Measurements from ENCODE around the gene POLD3. TPM values are rescaled to one million over a fixed set of nuclear protein-coding genes. Genes with fewer than 3 reads are reported as not detected.

The POLD3 gene
- total RNA-seq, 1 experiment from 2014 or later, result 28.4 TPM

DNA sequence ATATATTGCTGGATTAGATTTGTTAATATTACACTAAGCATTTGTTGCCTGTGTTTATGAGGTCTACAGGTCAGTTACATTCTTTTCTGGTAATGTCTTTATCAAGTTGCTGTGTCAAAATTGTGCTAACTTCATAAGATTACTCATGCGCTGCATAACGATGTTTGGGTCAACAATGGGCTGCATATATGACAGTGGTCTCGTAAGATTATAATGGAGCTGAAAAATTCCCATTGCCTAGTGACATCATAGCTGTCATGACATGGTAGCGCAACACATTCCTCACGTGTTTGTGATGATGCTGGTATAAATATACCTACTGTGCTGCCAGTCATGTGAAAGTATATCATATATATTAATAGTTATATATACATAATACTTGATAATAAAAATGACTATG, 34.2 kb downstream of the POLD3 start:
- no peaks in the 10 kb centered on the region for H3K9me3 ChIP-seq (ENCODE audit: low read length)
- ChIA-PET CTCF (interaction anchor here (0.6 kb wide), 1 partner anchor 16 kb away, joined by 3 read pairs; no protein-coding TSS in a partner anchor), POLR2A (ENCODE audit: unreplicated experiment) (no interaction called here)
- H3K79me2 ChIP-seq (ENCODE audit: low read length), result no peaks in the 10 kb centered on the region
- ATAC-seq (no peak), DNase-seq (no peak)
- H3K27ac ChIP-seq (ENCODE audit: low read length), result no peak overlapping the region
- H4K20me1 ChIP-seq (ENCODE audit: low read length), result no peaks in the 10 kb centered on the region
- no peaks in the 10 kb centered on the region for H3K4me1 ChIP-seq (ENCODE audit: insufficient read depth, low read length)
- no peaks in the 10 kb centered on the region for H3K9me2 ChIP-seq (replicated peaks; ENCODE audit: low read length)
- no peak overlapping the region for H3K4me3 ChIP-seq (ENCODE audit: low read length)
- no TSS peak for BruUV-seq (replicated peaks)
- H2AFZ ChIP-seq (ENCODE audit: low read length), result no peak overlapping the region
- H3K27me3 ChIP-seq (ENCODE audit: low read length), result no peaks in the 10 kb centered on the region
- intact Hi-C loops (cut with micrococcal nuclease), result no loop called here
- H3K4me2 ChIP-seq (ENCODE audit: low read length), result no peak overlapping the region
- H3K9ac ChIP-seq (ENCODE audit: low read length), result no peak overlapping the region
- H3F3A ChIP-seq (ENCODE audit: low read length, unreplicated experiment), result no peaks in the 10 kb centered on the region
- no peak for TF ChIP-seq EZH2 (IDR thresholded peaks at IDR 0.05; ENCODE audit: low read length, unreplicated experiment)
- no peak for TF ChIP-seq CTCF (conservative IDR thresholded peaks at IDR 0.05; ENCODE audit: low read depth, low read length)
- no peak for TF ChIP-seq EZH2phosphoT487 (IDR thresholded peaks at IDR 0.05; ENCODE audit: borderline replicate concordance, low read length)
- H3K36me3 ChIP-seq (ENCODE audit: low read depth, low read length), result peaks cover 28% of the 10 kb centered on the region

GRCh38 chr11:74627381-74627780, 35.0 kb downstream of the POLD3 start:
- Histone ChIP-seq H3K9ac (ENCODE audit: low read length) (no peak overlapping the region), H3K27me3 (ENCODE audit: low read length) (no peaks in the 10 kb centered on the region), H4K20me1 (ENCODE audit: low read length) (no peaks in the 10 kb centered on the region), H3K4me2 (ENCODE audit: low read length) (no peak overlapping the region), H3K36me3 (ENCODE audit: low read depth, low read length) (peaks cover 28% of the 10 kb centered on the region), H3K4me1 (ENCODE audit: insufficient read depth, low read length) (no peaks in the 10 kb centered on the region), H2AFZ (ENCODE audit: low read length) (no peak overlapping the region), H3F3A (ENCODE audit: low read length, unreplicated experiment) (no peaks in the 10 kb centered on the region), H3K27ac (ENCODE audit: low read length) (no peak overlapping the region), H3K4me3 (ENCODE audit: low read length) (no peak overlapping the region), H3K9me3 (ENCODE audit: low read length) (no peaks in the 10 kb centered on the region), H3K9me2 (replicated peaks; ENCODE audit: low read length) (no peaks in the 10 kb centered on the region), H3K79me2 (ENCODE audit: low read length) (no peaks in the 10 kb centered on the region)
- no peak for DNase-seq
- intact Hi-C loops (cut with micrococcal nuclease), result no loop called here
- ChIA-PET CTCF (interaction anchor here (0.6 kb wide), 1 partner anchor 17 kb away, joined by 3 read pairs; no protein-coding TSS in a partner anchor), POLR2A (ENCODE audit: unreplicated experiment) (no interaction called here)
- BruUV-seq (replicated peaks), result no TSS peak
- TF ChIP-seq EZH2phosphoT487 (IDR thresholded peaks at IDR 0.05; ENCODE audit: borderline replicate concordance, low read length) (no peak), CTCF (conservative IDR thresholded peaks at IDR 0.05; ENCODE audit: low read depth, low read length) (no peak), EZH2 (IDR thresholded peaks at IDR 0.05; ENCODE audit: low read length, unreplicated experiment) (no peak)
- ATAC-seq, result no peak

GRCh38 chr11:74630043-74630442, 37.7 kb downstream of the POLD3 start:
- no peaks in the 10 kb centered on the region for H3K79me2 ChIP-seq (ENCODE audit: low read length)
- H3K9me2 ChIP-seq (replicated peaks; ENCODE audit: low read length), result no peaks in the 10 kb centered on the region
- no peak overlapping the region for H3K4me2 ChIP-seq (ENCODE audit: low read length)
- CTCF ChIA-PET, result interaction anchor here (0.6 kb wide), 1 partner anchor 73 kb away, joined by 3 read pairs; no protein-coding TSS in a partner anchor
- BruUV-seq (replicated peaks), result no TSS peak
- no peak for TF ChIP-seq EZH2phosphoT487 (IDR thresholded peaks at IDR 0.05; ENCODE audit: borderline replicate concordance, low read length)
- no peak for TF ChIP-seq EZH2 (IDR thresholded peaks at IDR 0.05; ENCODE audit: low read length, unreplicated experiment)
- TF ChIP-seq CTCF (conservative IDR thresholded peaks at IDR 0.05; ENCODE audit: low read depth, low read length), result no peak
- no peak for ATAC-seq
- peaks cover 9% of the 10 kb centered on the region; the same call in 1 of the 2 replicates for H3K4me1 ChIP-seq (ENCODE audit: insufficient read depth, low read length)
- intact Hi-C loops (cut with micrococcal nuclease), result no loop called here
- no peak overlapping the region for H3K9ac ChIP-seq (ENCODE audit: low read length)
- H3K36me3 ChIP-seq (ENCODE audit: low read depth, low read length), result peaks cover 30% of the 10 kb centered on the region
- no peak for DNase-seq
- H3K4me3 ChIP-seq (ENCODE audit: low read length), result no peak overlapping the region
- H3F3A ChIP-seq (ENCODE audit: low read length, unreplicated experiment), result no peaks in the 10 kb centered on the region
- H3K27ac ChIP-seq (ENCODE audit: low read length), result no peak overlapping the region
- no peaks in the 10 kb centered on the region for H3K27me3 ChIP-seq (ENCODE audit: low read length)
- no peaks in the 10 kb centered on the region for H3K9me3 ChIP-seq (ENCODE audit: low read length)
- H4K20me1 ChIP-seq (ENCODE audit: low read length), result no peaks in the 10 kb centered on the region
- no peak overlapping the region for H2AFZ ChIP-seq (ENCODE audit: low read length)
- POLR2A ChIA-PET (ENCODE audit: unreplicated experiment), result no interaction called here

Data from PC-3 (cell line).